Nephron (organoid): Measurements from ENCODE around the gene ABCC4.
"Not testable (repeated sequence)": the region's sequence is repeated elsewhere in the genome, so short reads cannot be mapped to it uniquely, and the experiment has no call there.

Experiments
- H3K27ac Mint-ChIP-seq, 3 experiments: 2 replicates each; pipeline ENCODE4 v1.8.0; 2020; ENCODE audit warnings: mixed read lengths in 3 of 3, mild to moderate bottlenecking in 2 of 3, moderate library complexity in 1 of 3
- H3K27me3 Mint-ChIP-seq: 2 replicates; pipeline ENCODE4 v1.8.0; 2021; ENCODE audit warnings: low read depth, mild to moderate bottlenecking, moderate library complexity, mixed read lengths
- H3K36me3 Mint-ChIP-seq: 2 replicates; pipeline ENCODE4 v1.8.0; 2020; ENCODE audit warnings: low read depth, mixed read lengths
- H3K4me1 Mint-ChIP-seq: 2 replicates; pipeline ENCODE4 v1.8.0; 2020; ENCODE audit warnings: mixed read lengths
- H3K4me3 Mint-ChIP-seq, 3 experiments: 2 replicates each; pipeline ENCODE4 v1.8.0; 2020; ENCODE audit warnings: mild to moderate bottlenecking in 3 of 3, mixed read lengths in 3 of 3, moderate library complexity in 2 of 3
- H3K9me3 Mint-ChIP-seq: 2 replicates; pipeline ENCODE4 v1.8.0; 2020; ENCODE audit warnings: mixed read lengths
- CTCF ChIP-seq, 3 experiments: fragments of 200-600 bp; sonication (generic); IDR thresholded peaks; one replicate each; pipeline ENCODE4 v1.5.0; 2021; ENCODE audit warnings: antibody characterized with exemption in 3 of 3; ENCODE audit not compliant: unreplicated experiment in 3 of 3

Gene ABCC4

GRCh38 chr13:95201814-95202651, 99.2 kb downstream of the ABCC4 start:
- TF ChIP-seq CTCF (IDR thresholded peaks at IDR 0.05; ENCODE audit: unreplicated experiment in 3 of 3) = no peak
- peaks cover 31% of the 10 kb centered on the region for H3K36me3 Mint-ChIP-seq
- H3K27ac Mint-ChIP-seq = no peak overlapping the region
- H3K27me3 Mint-ChIP-seq = peaks cover 4% of the 10 kb centered on the region
- H3K9me3 Mint-ChIP-seq = peaks cover 12% of the 10 kb centered on the region
- H3K4me1 Mint-ChIP-seq = peaks cover 4% of the 10 kb centered on the region
- H3K4me3 Mint-ChIP-seq = no peak overlapping the region

- H3K9me3 Mint-ChIP-seq = peaks cover 12% of the 10 kb centered on the region
- H3K27ac Mint-ChIP-seq = peak overlapping the region in 1 of 3 experiments; percentile 10
- not testable (repeated sequence) for H3K27me3 Mint-ChIP-seq, H3K4me3 Mint-ChIP-seq, H3K4me1 Mint-ChIP-seq
- H3K36me3 Mint-ChIP-seq = peaks cover 28% of the 10 kb centered on the region
Observed at GRCh38 chr13:95200386-95200957, 100.8 kb downstream of the ABCC4 start.

- peaks cover 9% of the 10 kb centered on the region for H3K4me1 Mint-ChIP-seq
- no peak overlapping the region for H3K4me3 Mint-ChIP-seq
- TF ChIP-seq CTCF (IDR thresholded peaks at IDR 0.05; ENCODE audit: unreplicated experiment in 3 of 3) = no peak
- peaks cover 12% of the 10 kb centered on the region for H3K9me3 Mint-ChIP-seq
- peak overlapping the region in 1 of 3 experiments; percentile 10 for H3K27ac Mint-ChIP-seq
- peaks cover 4% of the 10 kb centered on the region for H3K27me3 Mint-ChIP-seq
- peaks cover 28% of the 10 kb centered on the region for H3K36me3 Mint-ChIP-seq
Observed at GRCh38 chr13:95199896-95200295, 101.4 kb downstream of the ABCC4 start.

- Mint-ChIP-seq H3K36me3 (peaks cover 28% of the 10 kb centered on the region), H3K4me1 (peaks cover 17% of the 10 kb centered on the region), H3K9me3 (peaks cover 12% of the 10 kb centered on the region)
- not testable (repeated sequence) for H3K4me3 Mint-ChIP-seq, H3K27ac Mint-ChIP-seq, H3K27me3 Mint-ChIP-seq
Observed at GRCh38 chr13:95198606-95199005, 102.6 kb downstream of the ABCC4 start.

- Mint-ChIP-seq H3K27ac (peak overlapping the region; percentile 25 to 89 (median 44)), H3K9me3 (peaks cover 12% of the 10 kb centered on the region), H3K4me1 (peaks cover 25% of the 10 kb centered on the region), H3K36me3 (peaks cover 28% of the 10 kb centered on the region), H3K27me3 (no peaks in the 10 kb centered on the region), H3K4me3 (no peak overlapping the region)
- TF ChIP-seq CTCF (IDR thresholded peaks at IDR 0.05; ENCODE audit: unreplicated experiment in 3 of 3) = no peak
Observed at GRCh38 chr13:95197548-95197947, 103.7 kb downstream of the ABCC4 start.

- no peak overlapping the region for H3K27ac Mint-ChIP-seq
- H3K9me3 Mint-ChIP-seq = peaks cover 12% of the 10 kb centered on the region
- H3K27me3 Mint-ChIP-seq = no peaks in the 10 kb centered on the region
- H3K36me3 Mint-ChIP-seq = peaks cover 21% of the 10 kb centered on the region
- H3K4me1 Mint-ChIP-seq = peaks cover 33% of the 10 kb centered on the region
- H3K4me3 Mint-ChIP-seq = no peak overlapping the region
- no peak for TF ChIP-seq CTCF (IDR thresholded peaks at IDR 0.05; ENCODE audit: unreplicated experiment in 3 of 3)
Observed at GRCh38 chr13:95195146-95195545, 106.1 kb downstream of the ABCC4 start.
